ENCODE data around the gene EXD1.
"Not testable (repeated sequence)": the region's sequence is repeated elsewhere in the genome, so short reads cannot be mapped to it uniquely, and the experiment has no call there.

EXD1 gene

DNA sequence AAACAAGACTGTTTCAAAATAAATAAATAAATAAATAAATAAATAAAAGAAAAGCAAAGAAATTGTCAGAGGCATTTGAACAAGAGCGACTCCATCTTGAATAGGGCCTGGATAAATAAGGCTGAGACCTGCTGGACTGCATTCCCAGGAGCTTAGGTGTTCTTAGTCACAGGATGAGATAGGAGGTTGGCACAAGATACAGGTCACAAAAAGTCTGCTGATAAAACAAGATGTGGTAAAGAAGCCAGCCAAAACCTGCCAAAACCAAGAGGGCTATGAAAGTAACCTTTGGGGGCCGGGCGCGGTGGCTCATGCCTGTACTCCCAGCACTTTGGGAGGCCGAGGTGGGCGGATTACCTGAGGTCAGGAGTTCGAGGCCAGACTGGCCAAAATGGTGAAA is 91.4 kb downstream of the EXD1 start:
- not testable (repeated sequence) for DNase-seq

DNA sequence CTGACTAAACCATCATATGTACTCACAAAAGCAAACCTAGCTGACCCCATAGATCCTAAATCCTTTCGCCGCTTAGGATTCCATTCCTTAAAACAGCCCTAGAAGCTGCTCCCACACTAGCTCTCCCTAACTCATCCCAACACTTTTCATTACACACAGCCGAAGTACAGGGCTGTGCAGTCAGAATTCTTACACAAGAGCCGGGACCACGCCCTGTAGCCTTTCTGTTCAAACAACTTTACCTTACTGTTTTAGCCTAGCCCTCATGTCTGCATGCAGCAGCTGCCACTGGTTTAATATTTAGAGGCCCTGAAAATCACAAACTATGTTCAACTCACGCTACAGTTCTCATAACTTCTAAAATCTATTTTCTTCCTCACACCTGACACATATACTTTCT is 95.0 kb downstream of the EXD1 start:
- not testable (repeated sequence) for DNase-seq

DNA sequence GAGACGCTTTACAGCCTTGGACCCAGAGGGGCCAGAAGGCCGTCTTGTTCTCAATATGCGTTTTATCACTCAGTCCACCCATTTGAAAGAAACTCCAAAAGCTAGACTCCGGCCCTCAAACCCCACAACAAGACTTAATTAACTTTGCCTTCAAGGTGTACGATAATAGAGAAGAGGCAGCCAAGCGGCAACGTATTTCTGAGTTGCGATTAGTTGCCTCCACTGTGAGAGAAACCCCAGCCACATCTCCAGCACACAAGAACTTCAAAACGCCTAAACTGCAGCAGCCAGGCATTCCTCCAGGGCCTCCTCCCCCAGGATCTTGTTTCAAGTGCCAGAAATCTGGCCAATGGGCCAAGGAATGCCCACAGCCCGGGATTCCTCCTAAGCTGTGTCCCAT is 97.1 kb downstream of the EXD1 start:
- DNase-seq = no peak
